GM12878 (cell line): ENCODE measurements around the gene RALGAPA1. TPM values are rescaled to one million over a fixed set of nuclear protein-coding genes. Genes with fewer than 3 reads are reported as not detected.

Experiments
- ATAC-seq: fragments of 200-7000 bp; cut with Tn5 transposase; 3 replicates; pipeline ENCODE4 v1.9.1; 2020; ENCODE audit warnings: mild to moderate bottlenecking, moderate library complexity
- BruUV-seq: library from RNA; stranded (reverse); fragments of 400-500 nt; replicated peaks from 2 replicates; lab custom pipeline; 2021; lab: Mats Ljungman, UMichigan
- CTCF ChIA-PET: fragments of 300-600 bp; sonication (Branson Sonifier 250); formaldehyde crosslinking; extraction: SDS; loops from one replicate; lab custom pipeline; 2021; ENCODE audit warnings: inconsistent platforms; lab: Yijun Ruan, JAX
- POLR2A ChIA-PET: fragments of 350-600 bp; formaldehyde crosslinking; extraction: SDS; loops from one replicate; lab custom pipeline; 2021; ENCODE audit warnings: inconsistent platforms; lab: Charles Lee
- RAD21 ChIA-PET: fragments of 300-600 bp; sonication (Branson Sonifier 250); formaldehyde crosslinking; loops from one replicate; lab custom pipeline; 2023; ENCODE audit warnings: antibody characterized with exemption; ENCODE audit not compliant: unreplicated experiment; lab: Charles Lee
- SMC1A ChIA-PET: fragments of 300-600 bp; sonication (Branson Sonifier 250); formaldehyde crosslinking; loops from one replicate; lab custom pipeline; 2023; ENCODE audit not compliant: unreplicated experiment, uncharacterized antibody; lab: Charles Lee
- DNase-seq: peaks from one replicate; pipeline ENCODE4 v3.0.0-alpha.2; 2011; ENCODE audit warnings: low read depth, low spot score
- FAIRE-seq: peaks from 3 replicates; lab custom pipeline; 2011; peaks lifted over from hg19 to GRCh38; lab: Jason Lieb, UNC
- H2AFZ ChIP-seq: 2 replicates; pipeline ENCODE4 v1.6.0; 2011; ENCODE audit warnings: low read depth, low read length, control low read depth; ENCODE audit not compliant: control insufficient read depth
- H3K27ac ChIP-seq: 2 replicates; pipeline ENCODE4 v1.5.1; 2011; ENCODE audit warnings: control low read depth; ENCODE audit not compliant: control insufficient read depth, insufficient read depth
- H3K27me3 ChIP-seq, 2 experiments: replicated peaks in 1 of 2; 2 replicates each; pipeline versions ENCODE4 v1.6.0 to v1.6.1; 2011; ENCODE audit warnings: low read length in 1 of 2; ENCODE audit not compliant: control insufficient read depth in 2 of 2, insufficient read depth in 2 of 2
- H3K36me3 ChIP-seq, 2 experiments: 2 replicates each; pipeline ENCODE4 v1.5.1; 2011; ENCODE audit warnings: low read length in 1 of 2; ENCODE audit not compliant: control insufficient read depth in 2 of 2, insufficient read depth in 2 of 2
- H3K4me1 ChIP-seq: 2 replicates; pipeline ENCODE4 v1.6.1; 2011; ENCODE audit warnings: mild to moderate bottlenecking, low read length, moderate library complexity, mixed read lengths; ENCODE audit not compliant: control insufficient read depth, insufficient read depth
- H3K4me2 ChIP-seq: 2 replicates; pipeline ENCODE4 v1.6.0; 2011; ENCODE audit warnings: control low read depth; ENCODE audit not compliant: control insufficient read depth, insufficient read depth
- H3K4me3 ChIP-seq: fragments of 200-600 bp; sonication (generic); 2 replicates; pipeline ENCODE4 v1.5.1; 2016
- H3K79me2 ChIP-seq: 2 replicates; pipeline ENCODE4 v1.6.0; 2011; ENCODE audit warnings: low read length; ENCODE audit not compliant: control insufficient read depth, insufficient read depth
- H3K9ac ChIP-seq: 2 replicates; pipeline ENCODE4 v1.8.0; 2011; ENCODE audit warnings: low read length, control low read depth, mixed read lengths; ENCODE audit not compliant: control insufficient read depth, insufficient read depth
- H3K9me3 ChIP-seq: replicated peaks from 3 replicates; pipeline ENCODE4 v1.5.1; 2011; ENCODE audit warnings: mild to moderate bottlenecking, low read length; ENCODE audit not compliant: control insufficient read depth, insufficient read depth
- H4K20me1 ChIP-seq: 2 replicates; pipeline ENCODE4 v1.6.0; 2011; ENCODE audit not compliant: control insufficient read depth, insufficient read depth
- BMI1 ChIP-seq: fragments of 450-650 bp; IDR thresholded peaks from 2 replicates; pipeline ENCODE4 v1.6.1; 2016; ENCODE audit warnings: mild to moderate bottlenecking, moderate library complexity, borderline replicate concordance
- CBFB ChIP-seq: IDR thresholded peaks from 2 replicates; pipeline ENCODE4 v1.6.1; 2016; ENCODE audit warnings: antibody characterized with exemption, low read depth
- IRF3 ChIP-seq: fragments of 450-650 bp; IDR thresholded peaks from 2 replicates; pipeline ENCODE4 v1.6.1; 2014; ENCODE audit warnings: mild to moderate bottlenecking
- KAT2A ChIP-seq: conservative IDR thresholded peaks from 2 replicates; pipeline ENCODE4 v1.6.1; 2011; ENCODE audit warnings: low read depth, low read length; ENCODE audit not compliant: control insufficient read depth
- MEF2A ChIP-seq: IDR thresholded peaks from 2 replicates; pipeline ENCODE4 v1.6.1; 2011; ENCODE audit warnings: low read depth, mild to moderate bottlenecking, low read length, moderate library complexity; ENCODE audit not compliant: insufficient read depth
- MLLT1 ChIP-seq: fragments of 450-650 bp; IDR thresholded peaks from 2 replicates; pipeline ENCODE4 v1.6.1; 2016; ENCODE audit warnings: mild to moderate bottlenecking
- NFYB ChIP-seq: IDR thresholded peaks from 2 replicates; pipeline ENCODE4 v1.6.1; 2011; ENCODE audit warnings: low read depth, mild to moderate bottlenecking, low read length, improper control_type of control experiment, moderate library complexity; ENCODE audit not compliant: insufficient read depth
- PKNOX1 ChIP-seq: fragments of 450-650 bp; IDR thresholded peaks from 2 replicates; pipeline ENCODE4 v1.6.1; 2016; ENCODE audit warnings: mild to moderate bottlenecking
- PML ChIP-seq: IDR thresholded peaks from 2 replicates; pipeline ENCODE4 v1.6.1; 2012; ENCODE audit warnings: low read length, inconsistent platforms
- POLR2AphosphoS5 ChIP-seq: IDR thresholded peaks from 2 replicates; pipeline ENCODE4 v1.6.1; 2011; ENCODE audit warnings: mild to moderate bottlenecking, low read length, inconsistent platforms
- RBBP5 ChIP-seq: fragments of 200-600 bp; sonication (generic); conservative IDR thresholded peaks from 2 replicates; pipeline ENCODE4 v1.6.1; 2016
- SMARCA5 ChIP-seq: fragments of 450-650 bp; IDR thresholded peaks from 2 replicates; pipeline ENCODE4 v1.6.1; 2017; ENCODE audit warnings: mild to moderate bottlenecking
- TARDBP ChIP-seq: IDR thresholded peaks from 2 replicates; pipeline ENCODE4 v1.6.1; 2016; ENCODE audit warnings: borderline replicate concordance
- TCF12 ChIP-seq: IDR thresholded peaks from 2 replicates; pipeline ENCODE4 v1.6.1; 2011; ENCODE audit warnings: low read depth, mild to moderate bottlenecking, low read length
- TCF3 ChIP-seq: IDR thresholded peaks from 2 replicates; pipeline ENCODE4 v1.6.1; 2012; ENCODE audit warnings: low read depth, mild to moderate bottlenecking, low read length, borderline replicate concordance; ENCODE audit not compliant: insufficient read depth
- ZNF622 ChIP-seq: fragments of 450-650 bp; IDR thresholded peaks from 2 replicates; pipeline ENCODE4 v1.6.1; 2017; ENCODE audit warnings: mild to moderate bottlenecking, inconsistent platforms
- ZSCAN29 ChIP-seq: fragments of 450-650 bp; IDR thresholded peaks from 2 replicates; pipeline ENCODE4 v1.6.1; 2017; ENCODE audit warnings: mild to moderate bottlenecking, moderate library complexity
- WGBS: methylation state at CpG from one replicate; pipeline ENCODE4 v1.1.6; 2016; ENCODE audit warnings: low lambda C conversion rate; ENCODE audit not compliant: insufficient replicate concordance, insufficient coverage; ENCODE audit errors: missing lambda C conversion rate; 5-methylcytosine and 5-hydroxymethylcytosine counted together
- in situ Hi-C: fragments of 300-500 bp; cut with MboI; formaldehyde crosslinking; loops from 9 replicates; pipeline ENCODE4 v1.14.3; 2018; ENCODE audit warnings: mixed read lengths
- intact Hi-C: fragments of 100-400 bp; cut with micrococcal nuclease; formaldehyde crosslinking; loops from one replicate; pipeline ENCODE4 v1.14.2; 2022; ENCODE audit not compliant: unreplicated experiment
- polyA plus RNA-seq, 11 experiments: library from polyadenylated mRNA; depleted of rRNA in 4 of 11; unstranded in 6 of 11; stranded (reverse) in 5 of 11; fragments of >200 nt; fragmentation: Nextera tagmentation in 4 of 11; fragmentation: Illumina TruSeq in 1 of 11; extraction: Ambion mirVana in 4 of 11; extraction: Trizol in 1 of 11; gene quantifications; 1 replicate in 1 of 11; 2 replicates in 10 of 11; pipeline versions ENCODE4 v1.2.1 to v1.2.3, GENCODE V29; 2011 to 2016; ENCODE audit warnings: inconsistent platforms in 2 of 11, missing spikeins in 2 of 11, low read depth in 1 of 11
- total RNA-seq, 4 experiments: library from RNA; depleted of rRNA in 3 of 4; stranded (reverse); fragments of >200 nt in 3 of 4; fragmentation: Illumina TruSeq in 1 of 4; extraction: Trizol in 1 of 4; gene quantifications; 2 replicates each; pipeline versions ENCODE4 v1.2.1 to v1.2.3, GENCODE V29; 2013 to 2021

Gene RALGAPA1
- total and polyA plus RNA-seq, 10 of the 15 experiments (the other 5 are each of a cell fraction or from before 2014, with no cell fraction given): 5.6 to 26.7 (median 14.7) TPM

GRCh38 chr14:35766036-35766699 lies 42.9 kb downstream of the RALGAPA1 start:
- no peak overlapping the region for H3K4me3 ChIP-seq
- SMC1A ChIA-PET: no interaction called here
- FAIRE-seq (no peak), DNase-seq (no peak), ATAC-seq (no peak)
- no TSS peak for BruUV-seq
- H2AFZ ChIP-seq: no peak overlapping the region
- H3K9ac ChIP-seq: no peak overlapping the region
- H3K27me3 ChIP-seq: no peaks in the 10 kb centered on the region
- intact Hi-C loops: no loop called here
- H3K4me2 ChIP-seq: no peak overlapping the region
- H3K79me2 ChIP-seq: no peaks in the 10 kb centered on the region
- 86% methylated on average over 5 of the region's 5 CpGs for WGBS
- no peaks in the 10 kb centered on the region for H4K20me1 ChIP-seq
- H3K27ac ChIP-seq: no peak overlapping the region
- H3K4me1 ChIP-seq: no peaks in the 10 kb centered on the region
- CTCF ChIA-PET: no interaction called here
- H3K36me3 ChIP-seq: no peaks in the 10 kb centered on the region
- H3K9me3 ChIP-seq: no peaks in the 10 kb centered on the region
- RAD21 ChIA-PET: no interaction called here
- TF ChIP-seq KAT2A (no peak), TCF12 (no peak), PML (no peak), NFYB (no peak)
- POLR2A ChIA-PET: no interaction called here
- in situ Hi-C loops: no loop called here

- ChIA-PET SMC1A (no interaction called here), CTCF (interaction anchor here (0.7 to 1.3 kb wide), 3 partner anchors 54 to 707 kb away, joined by 3 to 4 read pairs (median 4); no protein-coding TSS in a partner anchor), RAD21 (no interaction called here), POLR2A (no interaction called here)
- WGBS: 88% methylated on average over 4 of the region's 4 CpGs
- no peak overlapping the region for H2AFZ ChIP-seq
- no peaks in the 10 kb centered on the region for H3K4me1 ChIP-seq
- no peak overlapping the region for H3K4me3 ChIP-seq
- no TSS peak for BruUV-seq
- no peaks in the 10 kb centered on the region for H3K36me3 ChIP-seq
- in situ Hi-C loops: no loop called here
- no peaks in the 10 kb centered on the region for H3K79me2 ChIP-seq
- H4K20me1 ChIP-seq: no peaks in the 10 kb centered on the region
- intact Hi-C loops: loop anchor here (2.0 kb wide), 1 partner anchor 15 kb away; no protein-coding TSS in a partner anchor
- no peak overlapping the region for H3K27ac ChIP-seq
- FAIRE-seq (no peak), DNase-seq (no peak), ATAC-seq (no peak)
- H3K27me3 ChIP-seq: no peaks in the 10 kb centered on the region
- no peak overlapping the region for H3K4me2 ChIP-seq
- no peaks in the 10 kb centered on the region for H3K9me3 ChIP-seq
- no peak overlapping the region for H3K9ac ChIP-seq
- no peak for TF ChIP-seq SMARCA5
- TF ChIP-seq ZNF622: no peak
- no peak for TF ChIP-seq ZSCAN29
- TF ChIP-seq PKNOX1: no peak
- TF ChIP-seq MLLT1: no peak
- no peak for TF ChIP-seq POLR2AphosphoS5
- TF ChIP-seq CBFB: no peak
- no peak for TF ChIP-seq TCF3
- no peak for TF ChIP-seq MEF2A
- no peak for TF ChIP-seq BMI1
- no peak for TF ChIP-seq RBBP5
- no peak for TF ChIP-seq IRF3
- TF ChIP-seq TARDBP: no peak
Observed at GRCh38 chr14:35761922-35762321, 47.2 kb downstream of the RALGAPA1 start.
